Tibial nerve (tissue), 4 donors: ENCODE data around the gene NAA40. TPM values are rescaled to one million over a fixed set of nuclear protein-coding genes. Genes with fewer than 3 reads are reported as not detected.

Experiments used
- DNase-seq, 2 donors: peaks; one replicate each; pipeline ENCODE4 v3.0.0-alpha.2; 2019; ENCODE audit warnings: low spot score in 2 of 2
- H3K27ac ChIP-seq, 4 donors: fragments of 200-600 bp; sonication (generic) in 3 of 4; one replicate each; pipeline ENCODE4 v1.5.1; 2017 to 2019; ENCODE audit warnings: mild to moderate bottlenecking in 1 of 4
- H3K27me3 ChIP-seq, 2 donors: fragments of 200-600 bp; sonication (generic) in 1 of 2; one replicate each; pipeline versions ENCODE4 v1.5.1 to v1.6.0; 2017 to 2019
- H3K36me3 ChIP-seq, 3 donors: fragments of 200-600 bp; sonication (generic); one replicate each; pipeline ENCODE4 v1.5.1; 2018 to 2019
- H3K4me1 ChIP-seq, 4 donors: fragments of 200-600 bp; sonication (generic) in 3 of 4; one replicate each; pipeline ENCODE4 v1.5.1; 2017 to 2019
- H3K4me3 ChIP-seq, 4 donors: fragments of 200-600 bp; sonication (generic) in 3 of 4; one replicate each; pipeline ENCODE4 v1.5.1; 2017 to 2019; ENCODE audit warnings: mild to moderate bottlenecking in 1 of 4, moderate library complexity in 1 of 4
- H3K9me3 ChIP-seq, 4 donors: fragments of 200-600 bp; sonication (generic) in 3 of 4; one replicate each; pipeline ENCODE4 v1.5.1; 2017 to 2019
- EP300 ChIP-seq, 2 donors: sonication (generic); formaldehyde crosslinking; IDR thresholded peaks; one replicate each; pipeline ENCODE4 v1.6.1; 2017; ENCODE audit warnings: antibody characterized with exemption in 2 of 2, mild to moderate bottlenecking in 1 of 2
- POLR2A ChIP-seq, 2 donors: fragments of 450-650 bp; IDR thresholded peaks; one replicate each; pipeline ENCODE4 v1.6.1; 2017; ENCODE audit warnings: antibody characterized with exemption in 2 of 2, mild to moderate bottlenecking in 2 of 2, moderate library complexity in 2 of 2
- WGBS, 2 donors: methylation state at CpG; one replicate each; pipeline ENCODE4 v1.1.5; 2018; 5-methylcytosine and 5-hydroxymethylcytosine counted together
- total RNA-seq, 4 donors: library from RNA; depleted of rRNA; stranded (reverse); fragments of >200 nt; gene quantifications; one replicate each; pipeline ENCODE4 v1.1.0, GENCODE V29; 2016
- TF ChIP-seq, protein P1 (sequence below), 5 experiments: fragments of 200-600 bp in 3 of 5; fragments of 450-650 bp in 2 of 5; sonication (generic) in 3 of 5; IDR thresholded peaks; one replicate each; pipeline ENCODE4 v1.5.1; 2016 to 2019; ENCODE audit warnings: antibody characterized with exemption in 5 of 5, mild to moderate bottlenecking in 3 of 5, moderate library complexity in 2 of 5

The NAA40 gene
- total RNA-seq: 10 to 100 TPM in 1 of 4 donors, 1 to 10 TPM in 3; 4.9 to 13.5 (median 5.6) TPM

DNA sequence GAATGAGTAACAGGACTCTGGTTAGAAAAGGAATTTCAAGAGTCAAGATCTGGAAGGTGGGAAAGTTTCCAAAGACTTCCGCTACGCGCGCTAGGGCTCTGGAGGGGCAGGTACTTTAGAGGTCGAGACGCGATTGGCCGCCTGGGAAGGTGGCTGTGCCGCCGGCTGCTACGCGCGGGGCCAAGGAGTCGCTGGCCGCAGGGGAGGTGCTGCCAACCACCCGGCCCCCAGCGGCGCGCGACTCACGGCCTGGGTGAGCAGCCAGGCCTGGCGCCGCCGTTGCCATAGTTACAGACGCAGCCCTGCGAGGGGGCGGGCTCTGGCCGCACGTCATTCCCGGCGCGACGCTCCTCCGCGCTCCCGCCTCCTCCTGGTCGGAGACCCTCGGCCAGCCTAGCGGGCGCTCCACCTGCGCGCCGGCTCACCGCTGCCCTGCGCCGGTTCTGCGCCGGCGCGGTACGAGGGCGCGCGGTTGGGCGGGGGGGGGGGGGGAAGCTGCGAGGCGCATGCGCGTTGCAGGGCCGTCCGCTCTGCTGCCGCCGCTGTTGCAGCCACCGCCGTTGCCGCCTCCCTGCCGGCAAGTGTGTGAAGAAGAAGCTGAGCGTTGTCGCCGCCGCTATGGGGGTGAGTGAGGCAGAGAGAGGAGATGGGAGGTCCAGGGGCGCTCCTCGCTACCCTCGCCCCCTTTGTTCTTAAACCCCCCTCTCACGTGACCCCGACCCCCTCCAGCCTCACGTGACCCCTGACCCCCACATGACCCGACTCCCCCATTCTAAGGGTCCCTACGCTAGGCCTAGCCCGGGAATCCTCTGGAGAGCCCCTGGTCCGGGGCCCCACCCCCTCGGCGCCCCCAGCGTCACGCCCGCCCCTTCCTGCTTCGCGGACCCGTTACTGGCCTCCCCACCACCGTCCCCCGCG, at the start of gene NAA40:
NAA40 (plus strand) TSS at position 524 of the 918 bp plus-strand sequence; CDS start at position 619, 95 bp downstream.
- peak in 1 of 2 donors; percentile 45 for TF ChIP-seq EP300 (IDR thresholded peaks at IDR 0.05)
- TF ChIP-seq, protein P1, sequence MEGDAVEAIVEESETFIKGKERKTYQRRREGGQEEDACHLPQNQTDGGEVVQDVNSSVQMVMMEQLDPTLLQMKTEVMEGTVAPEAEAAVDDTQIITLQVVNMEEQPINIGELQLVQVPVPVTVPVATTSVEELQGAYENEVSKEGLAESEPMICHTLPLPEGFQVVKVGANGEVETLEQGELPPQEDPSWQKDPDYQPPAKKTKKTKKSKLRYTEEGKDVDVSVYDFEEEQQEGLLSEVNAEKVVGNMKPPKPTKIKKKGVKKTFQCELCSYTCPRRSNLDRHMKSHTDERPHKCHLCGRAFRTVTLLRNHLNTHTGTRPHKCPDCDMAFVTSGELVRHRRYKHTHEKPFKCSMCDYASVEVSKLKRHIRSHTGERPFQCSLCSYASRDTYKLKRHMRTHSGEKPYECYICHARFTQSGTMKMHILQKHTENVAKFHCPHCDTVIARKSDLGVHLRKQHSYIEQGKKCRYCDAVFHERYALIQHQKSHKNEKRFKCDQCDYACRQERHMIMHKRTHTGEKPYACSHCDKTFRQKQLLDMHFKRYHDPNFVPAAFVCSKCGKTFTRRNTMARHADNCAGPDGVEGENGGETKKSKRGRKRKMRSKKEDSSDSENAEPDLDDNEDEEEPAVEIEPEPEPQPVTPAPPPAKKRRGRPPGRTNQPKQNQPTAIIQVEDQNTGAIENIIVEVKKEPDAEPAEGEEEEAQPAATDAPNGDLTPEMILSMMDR (IDR thresholded peaks at IDR 0.05): peak in 2 of 5 experiments; percentile 25 to 51
- peak in 1 of 2 donors; percentile 29 for TF ChIP-seq POLR2A (IDR thresholded peaks at IDR 0.05)
- DNase-seq: peak; percentile 62 to 65
- no peaks in the 10 kb centered on the region for H3K27me3 ChIP-seq
- WGBS, 2 donors: 1% methylated on average over 38 to 72 of the region's 92 CpGs
- no peaks in the 10 kb centered on the region for H3K36me3 ChIP-seq
- peak within 1 kb of the TSS; percentile 38 to 74 (median 68) for H3K27ac ChIP-seq
- H3K4me3 ChIP-seq: peak within 1 kb of the TSS; percentile 43 to 70 (median 64)
- no peaks in the 10 kb centered on the region for H3K9me3 ChIP-seq
- peaks cover 0 to 22% (median 5%) of the 10 kb centered on the region in 4 donors for H3K4me1 ChIP-seq

DNA sequence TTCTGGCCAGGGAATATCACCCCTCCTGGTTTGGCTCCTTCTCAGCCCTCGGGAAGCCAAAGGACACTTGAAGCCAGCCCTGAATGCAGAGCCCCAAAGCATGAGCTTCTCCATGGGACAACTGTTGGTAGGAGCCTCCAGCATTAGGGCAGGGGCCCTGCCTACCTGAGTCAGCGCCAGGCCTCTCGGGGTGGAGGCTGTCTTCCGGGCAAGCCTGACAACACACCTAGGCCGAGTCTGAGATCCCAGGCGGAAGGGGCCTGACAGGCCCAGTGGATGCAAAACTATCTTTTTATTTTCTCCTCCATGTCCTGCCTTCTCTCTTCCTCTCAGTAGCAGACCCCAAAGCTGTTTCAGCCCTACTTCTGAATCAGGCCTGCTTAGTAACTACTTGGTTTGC, 49.5 kb upstream of the NAA40 start:
- Histone ChIP-seq H3K27ac (peak overlapping the region in 3 of 4 donors; percentile 60 to 71 (median 64)), H3K4me1 (peaks cover 4 to 74% (median 39%) of the 10 kb centered on the region in 4 donors), H3K27me3 (no peaks in the 10 kb centered on the region), H3K36me3 (no peaks in the 10 kb centered on the region), H3K4me3 (peak overlapping the region in 1 of 4 donors; percentile 30), H3K9me3 (no peaks in the 10 kb centered on the region)
- WGBS, 2 donors: 82 to 96% methylated on average over 6 of the region's 6 CpGs
- DNase-seq: no peak
- TF ChIP-seq POLR2A (IDR thresholded peaks at IDR 0.05): no peak
- no peak for TF ChIP-seq EP300 (IDR thresholded peaks at IDR 0.05)
- TF ChIP-seq, protein P1 (IDR thresholded peaks at IDR 0.05): no peak

DNA sequence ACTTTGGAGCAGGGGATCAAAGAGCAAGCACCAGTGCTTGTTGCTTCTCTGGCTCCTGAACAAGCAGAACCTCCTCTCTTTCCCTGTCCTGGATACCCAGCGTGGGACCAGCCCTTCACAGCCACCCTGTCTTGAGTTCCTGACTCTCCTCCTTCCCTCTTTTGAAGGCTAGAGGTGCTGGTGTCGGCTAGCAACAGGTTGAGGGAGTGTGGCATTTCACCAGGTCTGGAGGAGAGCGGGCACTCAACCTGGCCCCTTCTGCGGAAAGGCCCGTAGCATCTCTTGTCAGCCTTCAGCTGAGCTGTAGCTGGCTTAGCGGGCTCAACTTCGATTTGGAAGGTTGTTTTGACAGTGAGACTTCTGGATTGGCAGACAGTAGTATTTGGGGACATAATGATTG, 48.4 kb upstream of the NAA40 start:
- WGBS, 2 donors: 83 to 93% methylated on average over 7 of the region's 7 CpGs
- no peak for DNase-seq
- peaks cover 0 to 8% (median 0%) of the 10 kb centered on the region in 3 donors for H3K36me3 ChIP-seq
- TF ChIP-seq EP300 (IDR thresholded peaks at IDR 0.05) (no peak), POLR2A (IDR thresholded peaks at IDR 0.05) (no peak)
- TF ChIP-seq, protein P1 (IDR thresholded peaks at IDR 0.05): no peak
- H3K9me3 ChIP-seq: no peaks in the 10 kb centered on the region
- H3K4me3 ChIP-seq: no peak overlapping the region
- H3K4me1 ChIP-seq: peaks cover 4 to 64% (median 36%) of the 10 kb centered on the region in 4 donors
- H3K27me3 ChIP-seq: no peaks in the 10 kb centered on the region
- peak overlapping the region in 1 of 4 donors; percentile 71 for H3K27ac ChIP-seq

DNA sequence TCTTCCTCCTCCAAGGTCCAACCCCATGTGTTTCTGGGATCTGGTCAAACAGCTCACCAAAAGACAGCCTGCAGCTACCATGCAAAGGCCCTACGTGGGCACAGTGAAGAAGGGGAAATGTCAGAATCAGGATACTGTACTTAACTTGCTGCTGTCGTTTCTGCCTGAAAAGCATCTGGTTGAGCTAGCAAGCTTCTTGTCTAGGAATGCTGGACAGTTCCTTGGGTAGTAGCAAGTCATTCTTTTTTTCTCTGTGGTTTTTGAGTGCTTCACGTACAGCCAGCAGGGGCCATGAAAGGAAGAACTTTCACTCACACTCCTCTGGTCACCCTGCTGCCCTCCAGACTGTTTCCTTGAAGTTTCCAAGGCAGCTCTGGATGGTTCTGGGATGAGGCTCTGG, 46.6 kb upstream of the NAA40 start:
- H3K4me1 ChIP-seq: peaks cover 4 to 61% (median 34%) of the 10 kb centered on the region in 4 donors
- 16 to 20% methylated on average over 3 of the region's 3 CpGs for WGBS, 2 donors
- TF ChIP-seq POLR2A (IDR thresholded peaks at IDR 0.05) (no peak), EP300 (IDR thresholded peaks at IDR 0.05) (no peak)
- TF ChIP-seq, protein P1 (IDR thresholded peaks at IDR 0.05): no peak

DNA sequence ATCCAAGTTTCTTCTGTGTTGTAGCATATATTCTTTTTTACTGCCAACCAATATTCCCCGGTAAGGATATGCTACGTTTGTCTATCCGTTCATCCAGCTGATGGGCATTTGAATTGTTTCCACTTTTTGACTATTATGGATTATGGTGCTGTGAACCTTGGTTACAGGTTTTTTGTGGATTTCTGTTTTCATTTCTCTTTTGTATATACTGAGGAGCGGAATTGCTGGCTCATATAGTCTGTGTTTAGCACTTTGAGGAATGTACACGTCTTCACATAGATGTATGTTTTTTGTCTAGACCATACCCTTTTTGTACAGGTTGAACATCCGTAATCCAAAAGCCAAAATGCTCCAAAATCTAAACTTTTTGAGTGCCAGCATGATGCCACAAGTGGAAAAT, 45.4 kb upstream of the NAA40 start:
- TF ChIP-seq EP300 (IDR thresholded peaks at IDR 0.05) (no peak), POLR2A (IDR thresholded peaks at IDR 0.05) (no peak)
- TF ChIP-seq, protein P1 (IDR thresholded peaks at IDR 0.05): no peak
- Histone ChIP-seq H3K27me3 (no peaks in the 10 kb centered on the region), H3K4me3 (no peak overlapping the region), H3K27ac (no peak overlapping the region), H3K4me1 (peaks cover 0 to 54% (median 23%) of the 10 kb centered on the region in 4 donors), H3K36me3 (peaks cover 0 to 38% (median 7%) of the 10 kb centered on the region in 3 donors), H3K9me3 (no peaks in the 10 kb centered on the region)
- DNase-seq: no peak
- 96 to 98% methylated on average over 6 of the region's 6 CpGs for WGBS, 2 donors

More for the DNA sequence above, 46.6 kb upstream of the NAA40 start:
- Histone ChIP-seq H3K27ac (no peak overlapping the region), H3K27me3 (no peaks in the 10 kb centered on the region), H3K4me3 (no peak overlapping the region), H3K9me3 (no peaks in the 10 kb centered on the region), H3K36me3 (peaks cover 0 to 26% (median 3%) of the 10 kb centered on the region in 3 donors)
- no peak for DNase-seq
